Progenitor cell of endocrine pancreas (in vitro differentiated cells): Measurements from ENCODE around the gene PEG3. TPM values are rescaled to one million over a fixed set of nuclear protein-coding genes. Genes with fewer than 3 reads are reported as not detected.

ENCODE experiments used
- DNase-seq: peaks from one replicate; pipeline ENCODE4 v3.0.0; 2021; ENCODE audit warnings: low spot score; ENCODE audit not compliant: unreplicated experiment
- H3K27ac Mint-ChIP-seq: 2 replicates; pipeline ENCODE4 v1.8.0; 2021; ENCODE audit warnings: mild to moderate bottlenecking, moderate library complexity, mixed read lengths
- H3K27me3 Mint-ChIP-seq: 2 replicates; pipeline ENCODE4 v1.8.0; 2021; ENCODE audit warnings: mixed read lengths
- H3K36me3 Mint-ChIP-seq: 2 replicates; pipeline ENCODE4 v1.8.0; 2022; ENCODE audit warnings: mixed read lengths; ENCODE audit not compliant: insufficient read depth
- H3K4me1 Mint-ChIP-seq: 2 replicates; pipeline ENCODE4 v1.8.0; 2021; ENCODE audit warnings: low read depth, mixed read lengths
- H3K4me3 Mint-ChIP-seq: 2 replicates; pipeline ENCODE4 v1.8.0; 2021; ENCODE audit warnings: low read depth, mild to moderate bottlenecking, moderate library complexity, mixed read lengths
- H3K9me3 Mint-ChIP-seq: 2 replicates; pipeline ENCODE4 v1.8.0; 2021; ENCODE audit warnings: low read depth, mixed read lengths
- total RNA-seq: library from RNA; stranded (reverse); gene quantifications from 2 replicates; pipeline ENCODE4 v1.2.1, GENCODE V29; 2021
- TF ChIP-seq, protein P1 (sequence below): fragments of 200-600 bp; sonication (generic); IDR thresholded peaks from one replicate; pipeline ENCODE4 v1.5.0; 2021; ENCODE audit warnings: antibody characterized with exemption, mild to moderate bottlenecking; ENCODE audit not compliant: unreplicated experiment

Gene PEG3
- total RNA-seq, 1 donor from 2014 or later = not detected

- no peak overlapping the region for H3K4me3 Mint-ChIP-seq
- no peak overlapping the region for H3K27ac Mint-ChIP-seq
- no peaks in the 10 kb centered on the region for H3K4me1 Mint-ChIP-seq
- H3K27me3 Mint-ChIP-seq = no peaks in the 10 kb centered on the region
- TF ChIP-seq, protein P1, sequence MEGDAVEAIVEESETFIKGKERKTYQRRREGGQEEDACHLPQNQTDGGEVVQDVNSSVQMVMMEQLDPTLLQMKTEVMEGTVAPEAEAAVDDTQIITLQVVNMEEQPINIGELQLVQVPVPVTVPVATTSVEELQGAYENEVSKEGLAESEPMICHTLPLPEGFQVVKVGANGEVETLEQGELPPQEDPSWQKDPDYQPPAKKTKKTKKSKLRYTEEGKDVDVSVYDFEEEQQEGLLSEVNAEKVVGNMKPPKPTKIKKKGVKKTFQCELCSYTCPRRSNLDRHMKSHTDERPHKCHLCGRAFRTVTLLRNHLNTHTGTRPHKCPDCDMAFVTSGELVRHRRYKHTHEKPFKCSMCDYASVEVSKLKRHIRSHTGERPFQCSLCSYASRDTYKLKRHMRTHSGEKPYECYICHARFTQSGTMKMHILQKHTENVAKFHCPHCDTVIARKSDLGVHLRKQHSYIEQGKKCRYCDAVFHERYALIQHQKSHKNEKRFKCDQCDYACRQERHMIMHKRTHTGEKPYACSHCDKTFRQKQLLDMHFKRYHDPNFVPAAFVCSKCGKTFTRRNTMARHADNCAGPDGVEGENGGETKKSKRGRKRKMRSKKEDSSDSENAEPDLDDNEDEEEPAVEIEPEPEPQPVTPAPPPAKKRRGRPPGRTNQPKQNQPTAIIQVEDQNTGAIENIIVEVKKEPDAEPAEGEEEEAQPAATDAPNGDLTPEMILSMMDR = no peak
- DNase-seq = no peak
- H3K36me3 Mint-ChIP-seq = peaks cover 16% of the 10 kb centered on the region
- H3K9me3 Mint-ChIP-seq = peaks cover 51% of the 10 kb centered on the region
These were observed 5.1 kb downstream of the PEG3 start for GRCh38 chr19:56835401-56835800.

DNA sequence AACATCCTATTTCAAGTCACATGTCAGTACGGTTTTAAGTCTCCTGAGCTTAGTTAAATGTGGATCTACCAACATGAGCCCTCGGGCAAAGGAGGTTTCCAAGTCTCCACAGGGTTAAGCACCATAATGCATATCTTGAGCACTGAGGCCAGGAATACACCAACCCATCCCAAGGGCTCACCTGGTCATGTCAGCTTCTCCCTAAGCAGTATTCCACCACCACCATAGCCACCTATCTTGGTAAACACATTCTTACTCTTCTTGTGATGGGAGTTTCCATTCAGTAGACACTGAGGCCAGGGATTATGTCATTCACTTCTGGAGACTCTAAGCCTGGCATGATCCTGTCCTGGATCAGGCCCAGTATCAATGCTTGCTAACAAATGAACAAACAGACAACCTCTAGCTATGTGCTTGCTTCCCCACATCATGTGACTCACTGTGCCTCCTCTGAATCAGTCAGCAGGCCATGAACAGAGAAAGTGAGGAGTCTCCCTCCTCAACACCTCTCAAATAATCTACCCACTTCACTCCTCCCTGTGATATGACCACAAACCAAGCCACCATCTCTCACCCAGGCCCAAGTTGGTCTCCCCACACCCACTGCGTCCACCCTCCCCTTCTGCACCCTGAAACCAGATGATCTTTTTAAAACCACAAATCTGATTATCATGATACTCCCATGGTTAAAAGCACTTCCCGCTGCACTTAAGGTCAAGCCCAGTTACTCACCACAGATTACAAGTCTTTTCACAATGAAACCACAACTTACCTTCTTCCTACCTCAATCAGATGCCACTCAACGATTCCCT is 5.8 kb downstream of the PEG3 start:
- Mint-ChIP-seq H3K4me1 (no peaks in the 10 kb centered on the region), H3K36me3 (peaks cover 16% of the 10 kb centered on the region), H3K27me3 (no peaks in the 10 kb centered on the region), H3K27ac (no peak overlapping the region), H3K4me3 (no peak overlapping the region), H3K9me3 (peaks cover 56% of the 10 kb centered on the region)
- DNase-seq = no peak
- TF ChIP-seq, protein P1 = no peak

DNA sequence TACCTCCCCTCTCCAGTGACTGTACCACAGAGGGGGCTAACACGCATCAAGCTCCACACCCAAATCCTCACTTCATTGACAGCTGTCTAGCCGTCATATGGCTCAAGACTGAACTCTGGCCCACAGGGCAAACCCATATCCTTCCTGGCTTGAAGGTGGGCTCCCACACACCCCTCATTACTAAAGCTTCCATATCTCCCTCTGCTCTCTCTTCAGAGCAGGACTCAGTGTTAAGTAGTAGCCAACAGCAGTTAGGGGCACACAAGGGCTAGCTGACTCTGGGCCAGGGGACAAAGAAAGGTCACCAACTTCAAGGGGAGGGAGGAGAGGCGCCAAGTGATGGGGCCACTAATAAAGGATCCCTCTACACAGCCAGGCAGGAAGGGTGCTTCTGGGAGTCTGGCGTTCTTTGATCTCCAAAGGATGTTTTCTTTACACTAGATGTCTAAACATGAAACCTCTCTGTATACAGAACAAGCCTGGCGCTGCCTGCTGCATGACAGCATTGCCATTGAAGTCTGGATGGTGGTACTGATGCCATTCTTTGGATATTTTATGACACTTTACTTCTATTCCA is 8.1 kb downstream of the PEG3 start:
- no peak overlapping the region for H3K27ac Mint-ChIP-seq
- TF ChIP-seq, protein P1 = no peak
- H3K27me3 Mint-ChIP-seq = no peaks in the 10 kb centered on the region
- DNase-seq = no peak
- H3K36me3 Mint-ChIP-seq = peaks cover 14% of the 10 kb centered on the region
- H3K4me3 Mint-ChIP-seq = no peak overlapping the region
- H3K9me3 Mint-ChIP-seq = peaks cover 61% of the 10 kb centered on the region
- no peaks in the 10 kb centered on the region for H3K4me1 Mint-ChIP-seq

GRCh38 chr19:56831255-56831654 is 9.3 kb downstream of the PEG3 start:
- Mint-ChIP-seq H3K4me3 (no peak overlapping the region), H3K27ac (no peak overlapping the region), H3K4me1 (no peaks in the 10 kb centered on the region), H3K9me3 (peaks cover 67% of the 10 kb centered on the region), H3K36me3 (peaks cover 10% of the 10 kb centered on the region), H3K27me3 (no peaks in the 10 kb centered on the region)
- no peak for DNase-seq
- TF ChIP-seq, protein P1 = no peak

DNA sequence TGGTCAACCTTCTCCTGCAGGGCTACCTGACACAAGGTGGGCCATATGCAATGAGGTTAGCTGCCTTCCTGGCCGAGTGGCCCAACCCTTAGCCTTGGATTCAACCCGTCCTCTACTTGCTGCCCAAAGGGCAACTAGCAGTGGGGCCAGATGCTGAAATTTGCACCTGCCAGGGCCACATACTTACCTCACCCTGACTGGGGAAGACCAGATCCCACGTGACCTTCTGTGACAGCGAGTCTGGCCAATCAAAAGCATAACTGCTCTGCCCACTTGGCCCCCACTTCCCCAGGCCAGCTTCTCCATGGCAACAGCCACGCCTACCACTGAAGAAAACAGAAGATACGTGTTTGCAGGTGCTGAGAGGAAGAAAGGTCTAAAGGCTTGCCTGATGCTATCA is 10.9 kb downstream of the PEG3 start:
- no peak overlapping the region for H3K27ac Mint-ChIP-seq
- TF ChIP-seq, protein P1 = no peak

More for the DNA sequence above, 10.9 kb downstream of the PEG3 start:
- H3K4me3 Mint-ChIP-seq = no peak overlapping the region
- H3K27me3 Mint-ChIP-seq = no peaks in the 10 kb centered on the region
- H3K4me1 Mint-ChIP-seq = no peaks in the 10 kb centered on the region
- peaks cover 2% of the 10 kb centered on the region for H3K36me3 Mint-ChIP-seq
- H3K9me3 Mint-ChIP-seq = peaks cover 66% of the 10 kb centered on the region
- DNase-seq = no peak
